Stimulated activated CD8-positive, alpha-beta memory T cell treated with anti-CD3 and anti-CD28 coated beads, Interleukin-12 subunit alpha, Interleukin-12 subunit beta, amount 100 ng/mL, for 4 hours (primary cell): ENCODE data around the gene PLCD3.
A peak's percentile ranks its signal among the peaks of the same experiment; 100 is the strongest.

Experiments
- DNase-seq: peaks from one replicate; pipeline ENCODE4 v3.0.0-alpha.2; 2020; ENCODE audit warnings: low read depth

PLCD3 gene, protein sequence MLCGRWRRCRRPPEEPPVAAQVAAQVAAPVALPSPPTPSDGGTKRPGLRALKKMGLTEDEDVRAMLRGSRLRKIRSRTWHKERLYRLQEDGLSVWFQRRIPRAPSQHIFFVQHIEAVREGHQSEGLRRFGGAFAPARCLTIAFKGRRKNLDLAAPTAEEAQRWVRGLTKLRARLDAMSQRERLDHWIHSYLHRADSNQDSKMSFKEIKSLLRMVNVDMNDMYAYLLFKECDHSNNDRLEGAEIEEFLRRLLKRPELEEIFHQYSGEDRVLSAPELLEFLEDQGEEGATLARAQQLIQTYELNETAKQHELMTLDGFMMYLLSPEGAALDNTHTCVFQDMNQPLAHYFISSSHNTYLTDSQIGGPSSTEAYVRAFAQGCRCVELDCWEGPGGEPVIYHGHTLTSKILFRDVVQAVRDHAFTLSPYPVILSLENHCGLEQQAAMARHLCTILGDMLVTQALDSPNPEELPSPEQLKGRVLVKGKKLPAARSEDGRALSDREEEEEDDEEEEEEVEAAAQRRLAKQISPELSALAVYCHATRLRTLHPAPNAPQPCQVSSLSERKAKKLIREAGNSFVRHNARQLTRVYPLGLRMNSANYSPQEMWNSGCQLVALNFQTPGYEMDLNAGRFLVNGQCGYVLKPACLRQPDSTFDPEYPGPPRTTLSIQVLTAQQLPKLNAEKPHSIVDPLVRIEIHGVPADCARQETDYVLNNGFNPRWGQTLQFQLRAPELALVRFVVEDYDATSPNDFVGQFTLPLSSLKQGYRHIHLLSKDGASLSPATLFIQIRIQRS

DNA sequence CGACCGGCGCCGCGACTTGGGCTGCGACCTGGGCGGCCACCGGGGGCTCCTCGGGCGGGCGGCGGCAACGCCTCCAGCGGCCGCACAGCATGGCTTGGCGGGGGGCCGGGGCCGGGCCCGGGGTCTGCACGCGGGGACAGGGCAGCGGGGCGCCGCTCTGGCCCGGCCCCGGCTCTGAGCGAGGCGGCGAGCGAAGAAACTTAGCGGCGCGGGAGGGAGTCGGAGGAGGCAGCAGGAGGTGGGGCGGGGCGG lies at the start of gene PLCD3:
TSS of gene PLCD3 (minus strand) at position 196 of the 252 bp plus-strand sequence. CDS start at position 91, 105 bp downstream.
- no peak for DNase-seq

DNA sequence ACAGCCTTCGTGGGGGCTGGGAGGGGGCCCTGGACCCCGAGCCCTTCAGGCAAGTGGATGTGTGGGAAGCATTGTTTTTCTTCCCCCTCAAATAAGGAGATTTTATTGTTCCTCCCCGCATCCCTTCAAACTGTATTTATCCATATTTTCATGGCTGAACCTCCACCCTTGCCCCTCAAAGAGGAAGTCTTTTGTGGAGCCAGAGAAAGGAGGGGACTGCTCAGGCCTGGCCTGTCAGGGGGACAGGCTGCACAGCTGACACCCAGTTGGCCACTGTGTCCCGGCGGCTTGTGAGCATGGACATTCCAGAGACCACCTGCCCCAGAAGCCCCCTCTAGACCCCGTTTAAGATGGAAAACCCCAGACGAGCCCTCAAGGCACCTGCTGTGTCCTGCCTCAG lies 45.2 kb upstream of the PLCD3 start:
- DNase-seq: no peak

GRCh38 chr17:45175759-45176115 lies 43.4 kb upstream of the PLCD3 start:
- DNase-seq: no peak

GRCh38 chr17:45172541-45173286 lies 40.4 kb upstream of the PLCD3 start:
- no peak for DNase-seq

- no peak for DNase-seq
Observed at GRCh38 chr17:45172232-45172540, 39.9 kb upstream of the PLCD3 start.

- no peak for DNase-seq
Observed at GRCh38 chr17:45171338-45172231, 39.3 kb upstream of the PLCD3 start.

GRCh38 chr17:45170931-45171337 lies 38.6 kb upstream of the PLCD3 start:
- DNase-seq: no peak

DNA sequence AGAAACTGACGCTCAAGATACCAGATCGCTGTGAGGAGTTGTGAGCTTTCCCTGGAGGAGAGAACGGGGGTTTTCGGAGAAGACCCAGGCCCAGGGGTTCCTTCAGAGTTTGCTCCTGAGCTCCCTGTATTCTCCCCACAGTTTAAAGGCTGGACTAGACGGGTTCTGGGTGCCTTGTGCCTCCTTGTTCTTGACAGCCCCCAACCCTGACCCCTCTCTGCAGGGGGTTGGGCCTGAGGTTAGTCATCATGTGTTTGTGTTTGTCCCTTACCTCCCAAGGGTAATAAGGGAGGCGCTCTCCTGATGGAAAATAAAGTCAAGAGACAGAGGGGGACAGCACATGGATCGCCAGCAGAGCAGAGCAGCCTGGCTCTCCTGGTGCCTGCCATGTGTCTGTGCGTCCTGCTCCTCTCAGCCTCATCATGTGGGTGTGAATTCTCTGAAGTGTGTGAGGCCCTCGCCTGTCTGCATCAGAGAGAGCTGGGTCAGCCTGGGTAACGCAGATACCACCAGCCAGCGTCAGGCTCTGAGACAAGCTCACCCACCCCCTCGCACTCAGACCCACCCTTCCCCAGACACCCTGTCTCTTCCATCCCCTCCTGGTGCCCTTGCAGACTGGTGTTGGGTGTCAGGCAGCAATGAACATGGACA lies 38.1 kb upstream of the PLCD3 start:
- no peak for DNase-seq

GRCh38 chr17:45168991-45169752 lies 36.9 kb upstream of the PLCD3 start:
- no peak for DNase-seq

DNA sequence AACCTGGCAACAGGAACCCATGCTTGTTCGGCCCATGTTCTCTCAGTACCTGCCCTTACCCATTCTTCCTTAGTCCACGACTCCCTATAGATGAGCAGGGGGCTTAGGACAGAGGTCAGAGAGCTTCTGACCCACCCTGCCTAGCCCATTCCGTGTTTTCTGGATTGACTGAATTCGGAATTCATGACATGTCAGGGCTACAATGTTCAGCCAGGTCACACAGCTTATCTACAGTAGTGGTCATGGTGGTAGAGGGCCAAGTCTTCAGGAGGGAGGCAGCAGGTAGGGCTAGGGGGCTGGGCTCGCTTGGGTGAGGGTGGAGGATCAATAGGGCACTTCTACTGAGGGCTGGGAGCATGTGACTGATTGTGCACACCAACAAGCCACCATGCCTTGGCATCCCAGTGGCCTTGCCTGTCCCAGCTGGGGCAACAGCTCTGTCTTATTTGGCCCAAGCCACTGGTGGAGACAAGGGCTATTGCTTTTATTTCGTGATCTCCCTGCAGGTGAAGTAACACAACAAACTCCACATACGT lies 32.5 kb upstream of the PLCD3 start:
- DNase-seq: no peak

- DNase-seq: no peak
Observed at GRCh38 chr17:45162025-45162687, 29.8 kb upstream of the PLCD3 start.

DNA sequence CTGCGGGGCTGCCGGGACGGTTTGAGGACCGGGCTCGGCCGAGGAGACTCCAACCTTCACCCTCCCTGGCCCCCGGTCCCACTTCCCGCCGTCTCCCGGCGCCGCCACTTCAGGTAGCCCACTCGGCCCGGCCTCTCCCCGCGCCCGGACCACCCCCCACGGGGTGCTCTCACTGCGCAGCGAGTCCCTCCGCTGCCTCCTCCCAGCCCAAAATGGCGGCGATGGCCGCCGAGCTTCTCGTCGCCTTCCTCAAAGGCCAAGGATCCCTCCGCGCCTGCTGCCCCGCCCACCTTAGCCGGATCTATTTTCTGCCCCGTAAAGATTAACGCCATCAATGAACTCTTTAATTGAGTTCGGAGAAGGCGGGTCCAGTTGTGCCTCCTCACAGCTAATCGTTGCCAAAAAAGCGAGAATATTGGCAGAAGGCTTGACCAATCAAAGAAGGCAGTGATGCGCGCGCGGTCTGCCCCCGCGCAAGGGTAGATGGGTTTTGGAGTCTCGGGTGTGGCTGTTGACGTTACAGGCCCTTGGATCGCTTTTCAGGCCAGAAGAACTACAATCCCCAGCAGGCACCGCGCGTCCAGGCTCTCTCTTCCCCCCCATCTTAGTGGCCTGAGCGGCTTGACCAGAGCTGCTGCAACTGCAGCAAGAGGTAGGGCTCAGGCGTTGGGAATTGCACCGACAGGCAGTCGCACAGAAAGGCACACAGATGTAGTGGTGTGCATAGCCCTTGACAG lies 29.1 kb upstream of the PLCD3 start, which contains the start of gene HEXIM2:
TSS of gene HEXIM2 (plus strand) at position 588 of the 737 bp plus-strand sequence. CDS start 919 bp downstream, outside the sequence.
- DNase-seq: peak; percentile 93

DNA sequence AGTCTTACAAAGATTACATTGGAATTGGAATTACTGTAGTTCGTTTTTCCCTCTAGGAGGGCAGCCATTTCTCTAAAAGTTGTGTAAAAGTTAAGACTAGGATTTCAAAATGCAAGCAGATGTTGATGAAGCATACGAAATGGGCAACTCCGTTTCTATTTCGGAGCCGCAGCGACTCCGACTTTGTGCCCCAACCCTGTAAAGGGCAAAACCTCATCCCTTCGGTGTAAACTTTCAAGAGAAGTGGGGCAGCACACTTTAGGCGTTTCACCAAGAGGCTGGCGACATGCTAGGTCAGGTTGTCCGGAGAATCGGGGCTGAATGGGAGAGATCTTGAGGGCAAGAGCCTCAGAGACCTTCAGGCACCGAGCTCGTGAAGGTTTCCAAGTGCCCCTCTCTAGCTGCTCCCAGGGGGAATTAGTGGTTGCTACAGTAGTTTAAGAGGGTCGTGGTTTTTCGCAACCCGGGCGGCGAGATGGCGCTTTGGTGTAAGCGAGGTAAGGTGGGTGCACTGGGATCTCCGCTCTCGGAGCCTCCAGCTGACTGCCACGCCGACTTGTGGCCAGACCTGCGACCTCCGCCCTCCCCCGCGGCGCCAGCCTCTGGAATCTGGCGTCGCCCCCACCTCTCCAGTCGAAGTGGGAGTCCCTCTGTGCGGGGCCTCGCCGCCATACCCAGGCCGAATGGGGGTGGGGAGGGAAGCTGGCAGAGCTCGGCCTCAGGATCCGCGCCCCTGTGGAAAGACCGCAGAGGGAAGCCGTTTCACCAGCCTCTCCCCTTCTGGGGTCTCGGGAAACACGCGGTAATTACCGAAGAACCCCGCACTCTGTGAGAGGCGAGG lies 28.4 kb upstream of the PLCD3 start:
- peak; percentile 55 for DNase-seq

DNA sequence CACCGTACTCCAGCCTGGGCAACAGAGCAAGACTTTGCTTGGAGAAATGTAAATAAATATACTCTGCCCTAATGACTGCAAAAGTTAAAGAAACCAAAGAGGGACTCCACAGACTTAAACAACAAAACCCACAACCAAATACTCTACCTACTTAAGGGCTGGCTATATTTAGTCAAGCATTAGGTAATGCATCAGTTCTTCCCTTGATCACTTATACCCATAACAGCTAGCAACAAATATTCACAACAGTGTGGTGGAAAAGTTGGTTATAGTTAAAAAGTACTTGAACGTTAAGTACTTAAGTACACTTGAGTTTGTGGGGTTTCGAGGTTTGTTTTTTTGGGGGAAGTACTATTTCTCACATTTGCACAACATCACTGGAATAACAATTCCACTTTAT lies 23.9 kb upstream of the PLCD3 start:
- DNase-seq: no peak

- no peak for DNase-seq
Observed at GRCh38 chr17:45155483-45155882, 23.2 kb upstream of the PLCD3 start.

DNA sequence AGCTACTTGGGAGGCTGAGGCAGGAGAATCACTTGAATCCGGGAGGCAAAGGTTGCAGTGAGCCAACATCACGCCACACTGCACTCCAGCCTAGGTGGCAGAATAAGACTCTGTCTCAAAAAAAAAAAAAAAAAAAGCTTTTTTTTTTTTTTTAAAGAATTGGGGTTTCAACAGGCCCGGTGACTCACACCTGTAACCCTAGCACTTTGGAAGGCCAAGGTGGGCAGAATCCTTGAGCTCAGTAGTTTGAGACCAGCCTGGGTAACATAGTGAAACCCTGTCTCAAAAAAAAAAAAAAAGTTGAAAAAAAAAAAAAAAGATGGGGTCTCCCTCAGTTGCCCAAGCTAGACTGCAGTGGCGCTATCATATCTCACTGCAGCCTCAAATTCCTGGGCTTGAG lies 22.7 kb upstream of the PLCD3 start:
- DNase-seq: no peak

DNA sequence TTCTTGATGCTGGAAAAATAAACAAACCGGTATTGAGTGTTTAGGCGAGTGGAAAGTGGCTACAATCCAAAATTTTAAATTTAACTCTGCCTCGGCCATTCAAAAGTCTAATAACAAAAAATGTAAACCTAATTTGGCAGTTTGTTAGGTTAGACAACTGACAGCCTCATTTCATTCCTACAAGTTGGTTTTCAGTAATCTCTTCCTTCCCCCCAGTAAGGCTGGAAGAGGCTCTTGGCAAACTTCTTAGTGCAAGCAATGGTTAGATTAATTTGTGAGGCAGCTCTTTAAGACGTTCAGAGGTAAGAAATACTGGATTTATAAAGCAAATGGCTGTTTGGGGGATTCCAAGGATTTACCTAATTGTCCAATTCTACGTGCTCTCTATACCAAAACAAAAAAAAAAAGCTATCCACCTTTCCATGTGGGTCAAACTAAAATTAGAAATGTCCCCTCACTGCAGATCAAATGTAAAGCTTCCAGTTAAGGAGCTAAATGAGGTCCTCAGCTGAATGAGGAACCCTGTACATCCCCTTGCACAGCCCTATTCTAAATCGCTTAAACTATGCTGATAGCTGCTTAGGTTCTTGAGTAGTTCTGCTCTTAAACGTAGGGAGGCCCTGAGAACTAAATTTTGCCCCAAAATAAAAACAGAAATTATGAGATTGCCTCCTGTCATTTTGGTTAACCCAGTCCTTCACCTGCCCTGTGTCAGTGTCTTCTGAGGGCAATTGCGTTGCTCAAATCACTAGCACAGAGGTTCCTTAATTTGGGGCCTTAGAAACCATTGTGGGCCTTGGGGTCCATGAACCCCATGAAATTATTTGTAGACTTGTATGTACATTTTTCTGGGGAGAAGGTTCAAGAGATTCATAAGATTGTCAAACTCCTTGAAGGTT lies 18.8 kb upstream of the PLCD3 start:
- DNase-seq: no peak
